Ascending aorta (tissue), 2 donors: ENCODE measurements around the gene CTNNA2. TPM values are rescaled to one million over a fixed set of nuclear protein-coding genes. Genes with fewer than 3 reads are reported as not detected.

Source experiments
- DNase-seq, 2 donors: peaks; one replicate each; pipeline ENCODE4 v3.0.0-alpha.2; 2019; ENCODE audit warnings: low spot score in 2 of 2
- H3K27ac ChIP-seq, 2 donors: fragments of 200-600 bp; sonication (generic); one replicate each; pipeline ENCODE4 v1.5.1; 2016 to 2017; ENCODE audit warnings: mild to moderate bottlenecking in 1 of 2
- H3K27me3 ChIP-seq: fragments of 200-600 bp; sonication (generic); one replicate; pipeline ENCODE4 v1.5.1; 2017
- H3K36me3 ChIP-seq, 2 donors: fragments of 200-600 bp; sonication (generic); one replicate each; pipeline ENCODE4 v1.5.1; 2016
- H3K4me1 ChIP-seq, 2 donors: fragments of 200-600 bp; sonication (generic); one replicate each; pipeline ENCODE4 v1.5.1; 2016 to 2017; ENCODE audit warnings: mild to moderate bottlenecking in 1 of 2
- H3K4me3 ChIP-seq, 2 donors: fragments of 200-600 bp; sonication (generic); one replicate each; pipeline ENCODE4 v1.5.1; 2016 to 2017; ENCODE audit warnings: mild to moderate bottlenecking in 1 of 2
- H3K9me3 ChIP-seq, 2 donors: fragments of 200-600 bp; sonication (generic); one replicate each; pipeline ENCODE4 v1.5.1; 2016
- CTCF ChIP-seq, 3 experiments: fragments of 200-600 bp in 2 of 3; fragments of 450-650 bp in 1 of 3; sonication (generic) in 2 of 3; IDR thresholded peaks; one replicate each; pipeline ENCODE4 v1.5.1; 2016 to 2019; ENCODE audit warnings: antibody characterized with exemption in 3 of 3, mild to moderate bottlenecking in 1 of 3, moderate library complexity in 1 of 3
- intact Hi-C: fragments of 100-400 bp; cut with DNase I; formaldehyde crosslinking; loops from one replicate; pipeline ENCODE4 v1.15.1; 2023
- total RNA-seq: library from RNA; depleted of rRNA; stranded (reverse); fragments of >200 nt; gene quantifications from one replicate; pipeline ENCODE4 v1.1.0, GENCODE V29; 2016

Gene CTNNA2
- total RNA-seq, 1 donor from 2014 or later = not detected

GRCh38 chr2:79982445-79982844 lies 469.6 kb downstream of the CTNNA2 start:
- H3K9me3 ChIP-seq = no peaks in the 10 kb centered on the region
- no peak for DNase-seq
- no peaks in the 10 kb centered on the region for H3K36me3 ChIP-seq
- TF ChIP-seq CTCF (IDR thresholded peaks at IDR 0.05) = no peak
- no peaks in the 10 kb centered on the region for H3K4me1 ChIP-seq
- H3K4me3 ChIP-seq = no peak overlapping the region
- intact Hi-C loops = no loop called here
- H3K27ac ChIP-seq = no peak overlapping the region
- H3K27me3 ChIP-seq = no peaks in the 10 kb centered on the region

- H3K27me3 ChIP-seq = no peaks in the 10 kb centered on the region
- intact Hi-C loops = no loop called here
- H3K27ac ChIP-seq = no peak overlapping the region
- H3K36me3 ChIP-seq = no peaks in the 10 kb centered on the region
- no peaks in the 10 kb centered on the region for H3K4me1 ChIP-seq
- H3K4me3 ChIP-seq = no peak overlapping the region
- no peaks in the 10 kb centered on the region for H3K9me3 ChIP-seq
- no peak for TF ChIP-seq CTCF (IDR thresholded peaks at IDR 0.05)
- no peak for DNase-seq
Observed at GRCh38 chr2:79984476-79984875, 471.6 kb downstream of the CTNNA2 start.

GRCh38 chr2:79985145-79985544 lies 472.3 kb downstream of the CTNNA2 start:
- DNase-seq = no peak
- no peaks in the 10 kb centered on the region for H3K4me1 ChIP-seq
- H3K4me3 ChIP-seq = no peak overlapping the region
- no peaks in the 10 kb centered on the region for H3K9me3 ChIP-seq
- H3K27me3 ChIP-seq = no peaks in the 10 kb centered on the region
- H3K36me3 ChIP-seq = no peaks in the 10 kb centered on the region
- no peak overlapping the region for H3K27ac ChIP-seq
- intact Hi-C loops = no loop called here
- no peak for TF ChIP-seq CTCF (IDR thresholded peaks at IDR 0.05)

- no peak for DNase-seq
- H3K27me3 ChIP-seq = no peaks in the 10 kb centered on the region
- intact Hi-C loops = no loop called here
- no peak overlapping the region for H3K4me3 ChIP-seq
- H3K9me3 ChIP-seq = no peaks in the 10 kb centered on the region
- no peaks in the 10 kb centered on the region for H3K4me1 ChIP-seq
- no peaks in the 10 kb centered on the region for H3K36me3 ChIP-seq
- no peak for TF ChIP-seq CTCF (IDR thresholded peaks at IDR 0.05)
- H3K27ac ChIP-seq = no peak overlapping the region
Observed at GRCh38 chr2:79985571-79985970, 472.7 kb downstream of the CTNNA2 start.

- no peaks in the 10 kb centered on the region for H3K4me1 ChIP-seq
- H3K4me3 ChIP-seq = no peak overlapping the region
- intact Hi-C loops = no loop called here
- no peak overlapping the region for H3K27ac ChIP-seq
- no peak for TF ChIP-seq CTCF (IDR thresholded peaks at IDR 0.05)
- H3K27me3 ChIP-seq = no peaks in the 10 kb centered on the region
- no peaks in the 10 kb centered on the region for H3K36me3 ChIP-seq
- no peaks in the 10 kb centered on the region for H3K9me3 ChIP-seq
- DNase-seq = no peak
Observed at GRCh38 chr2:79993144-79993543, 480.3 kb downstream of the CTNNA2 start.

- Histone ChIP-seq H3K27me3 (no peaks in the 10 kb centered on the region), H3K36me3 (no peaks in the 10 kb centered on the region), H3K27ac (no peak overlapping the region), H3K4me3 (no peak overlapping the region), H3K4me1 (no peaks in the 10 kb centered on the region), H3K9me3 (no peaks in the 10 kb centered on the region)
- TF ChIP-seq CTCF (IDR thresholded peaks at IDR 0.05) = no peak
- intact Hi-C loops = no loop called here
- DNase-seq = no peak
Observed at GRCh38 chr2:79994161-79994560, 481.3 kb downstream of the CTNNA2 start.
